GM21515 (cell line): ENCODE results near the gene FOXN3.
A peak's percentile ranks its signal among the peaks of the same experiment; 100 is the strongest.

Source experiments
- ATAC-seq: cut with Tn5 transposase; IDR thresholded peaks from one replicate; pipeline ENCODE4 v1.9.1; 2021; ENCODE audit not compliant: unreplicated experiment

The FOXN3 gene

DNA sequence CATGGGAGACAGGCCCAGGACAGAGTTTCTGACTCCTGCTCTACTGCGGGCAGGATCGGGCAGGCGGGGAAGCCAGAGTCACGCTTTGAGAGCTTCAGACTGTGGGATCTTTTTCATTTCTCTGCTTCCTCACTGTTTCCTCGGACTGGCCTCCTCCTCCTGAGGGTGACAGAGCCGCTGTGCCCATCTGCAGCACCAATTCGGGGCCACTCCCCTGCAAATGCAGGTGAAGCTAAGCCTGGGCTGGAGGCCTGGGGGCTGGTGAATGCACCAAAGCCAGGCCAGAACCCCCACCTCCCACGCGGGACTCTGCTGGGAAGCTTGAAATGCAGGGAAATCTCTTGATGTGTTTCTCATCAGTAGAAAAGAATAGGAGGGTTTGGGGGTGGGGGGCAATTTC, 77.5 kb downstream of the FOXN3 start:
- no peak for ATAC-seq

DNA sequence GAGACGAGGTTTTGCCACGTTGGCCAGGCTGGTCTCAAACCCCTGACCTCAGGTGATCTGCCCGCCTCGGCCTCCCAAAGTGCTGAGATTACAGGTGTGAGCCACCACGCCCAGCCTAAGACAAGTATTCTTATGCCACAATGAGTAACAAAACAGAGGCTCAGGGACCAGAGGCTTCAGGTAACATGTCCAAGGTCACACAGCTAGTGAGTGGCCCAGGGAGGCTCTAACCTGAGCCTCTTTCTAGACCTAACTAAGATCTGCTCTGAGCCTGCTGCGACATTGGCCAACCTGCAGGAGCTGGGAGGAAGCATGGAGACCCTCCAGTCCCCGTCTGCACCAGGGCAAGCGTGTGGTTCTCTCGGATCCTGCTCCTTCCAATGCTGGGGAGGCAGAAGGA, 77.9 kb downstream of the FOXN3 start:
- no peak for ATAC-seq

DNA sequence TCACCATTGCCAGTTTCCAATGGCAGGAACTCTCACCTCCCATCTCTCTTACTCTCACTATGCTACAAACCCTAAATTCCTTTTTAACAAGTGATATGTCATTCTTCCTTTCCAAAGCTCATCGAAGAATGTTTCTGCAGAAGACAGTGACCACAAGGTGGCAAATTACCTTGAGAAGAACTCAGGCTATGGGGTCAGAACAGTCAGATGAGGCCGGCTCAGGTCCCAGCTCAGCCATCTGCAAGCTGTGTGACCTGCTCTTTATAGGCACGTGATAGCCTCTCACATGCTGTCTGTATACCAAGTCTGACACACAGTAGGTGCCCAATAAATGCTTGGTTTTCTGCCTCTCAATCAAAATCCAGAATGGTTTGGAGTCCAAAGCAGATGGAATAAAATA, 80.7 kb downstream of the FOXN3 start:
- no peak for ATAC-seq

DNA sequence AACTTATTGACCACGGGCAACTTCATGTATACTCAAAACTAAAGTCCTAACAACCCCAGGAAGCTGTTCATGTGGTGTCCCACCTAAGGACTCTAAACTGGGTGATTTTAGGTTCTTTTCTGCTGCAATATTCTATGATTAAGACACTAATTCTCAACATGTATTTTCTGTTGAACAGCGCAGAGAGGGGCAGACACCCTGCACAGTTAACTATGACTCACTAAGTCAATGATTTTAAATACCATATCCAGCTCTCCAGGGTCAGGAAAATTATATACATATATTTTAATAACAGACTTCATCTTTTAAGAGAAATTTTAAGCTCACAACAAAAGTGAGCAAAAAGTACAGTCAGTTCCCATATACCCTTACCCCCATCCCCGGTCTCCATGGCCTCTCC, 85.0 kb downstream of the FOXN3 start:
- ATAC-seq: no peak

DNA sequence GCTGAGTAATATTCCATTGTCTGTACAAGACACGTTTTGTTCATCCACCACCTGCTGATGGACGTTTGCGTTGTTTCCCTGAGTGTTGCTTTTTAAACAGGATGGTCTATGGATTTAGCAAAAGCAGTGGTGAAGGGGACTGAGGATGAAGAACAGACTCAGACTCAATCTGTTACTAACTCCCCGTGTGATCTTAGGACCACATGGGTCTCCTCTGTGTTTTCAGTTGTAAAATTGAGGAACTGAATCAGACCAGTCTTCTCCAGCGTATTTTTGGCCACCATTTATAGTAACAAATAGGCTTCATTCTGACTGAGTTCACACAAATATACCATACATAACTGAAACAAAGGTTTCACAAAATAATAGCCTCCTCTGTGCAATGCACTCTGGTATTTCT, 85.6 kb downstream of the FOXN3 start:
- ATAC-seq: peak; percentile 88

DNA sequence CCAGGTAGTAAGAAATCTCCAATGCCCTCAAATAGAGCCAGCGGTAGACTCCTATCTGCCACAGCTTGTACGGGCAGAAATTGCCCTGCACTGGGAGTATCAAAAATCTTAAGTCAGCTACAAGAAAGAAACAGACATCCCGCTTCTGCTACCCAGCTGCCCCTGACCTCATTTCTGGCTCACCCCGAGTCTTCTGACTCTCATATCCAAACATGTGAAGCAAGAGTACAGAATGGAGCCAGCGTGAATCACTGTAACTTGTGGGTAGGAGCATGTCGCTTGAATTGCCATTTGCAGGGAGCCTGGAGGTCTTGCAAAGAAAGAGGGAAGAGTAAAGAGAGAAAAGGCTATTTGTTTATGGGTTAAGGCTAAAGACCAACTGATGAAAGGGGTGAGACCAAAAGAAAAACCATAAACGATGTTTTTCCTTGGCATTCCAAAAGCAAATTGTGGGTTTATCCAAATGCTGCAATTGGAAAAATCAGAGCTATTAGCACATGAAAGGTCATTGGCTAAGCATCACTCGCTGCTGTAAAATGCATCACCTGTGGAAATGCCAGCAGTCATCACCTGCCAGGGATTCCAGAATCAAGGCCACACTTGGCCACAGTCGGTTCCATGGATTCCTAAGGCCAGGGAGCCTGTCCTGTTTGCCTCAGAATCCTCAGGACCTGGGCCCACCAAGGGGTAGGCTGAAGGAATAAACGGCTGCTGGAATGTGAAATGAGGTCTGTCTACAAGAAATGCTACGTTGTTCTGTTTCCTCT, 86.6 kb downstream of the FOXN3 start:
- ATAC-seq: no peak

DNA sequence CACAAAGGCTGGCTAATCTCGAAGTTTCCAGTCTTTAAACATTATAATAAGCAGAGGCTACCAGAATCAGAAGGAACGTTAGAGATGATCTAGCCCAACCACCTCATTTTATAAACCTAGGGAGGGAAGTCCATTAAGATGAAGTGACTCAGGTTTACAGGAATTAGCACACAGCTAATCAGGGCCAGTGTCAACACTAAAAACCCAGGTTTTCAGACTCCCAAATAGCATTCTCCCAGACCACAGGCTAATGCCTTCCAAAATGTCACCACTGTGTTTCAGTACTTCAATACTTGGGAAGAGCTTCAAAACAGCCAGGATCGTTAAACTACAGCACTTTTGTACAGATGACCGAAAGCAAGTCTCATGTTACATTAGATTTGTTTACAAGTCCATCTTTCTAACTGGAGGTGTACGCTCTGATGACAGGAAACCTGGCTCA, 89.2 kb downstream of the FOXN3 start:
- no peak for ATAC-seq

DNA sequence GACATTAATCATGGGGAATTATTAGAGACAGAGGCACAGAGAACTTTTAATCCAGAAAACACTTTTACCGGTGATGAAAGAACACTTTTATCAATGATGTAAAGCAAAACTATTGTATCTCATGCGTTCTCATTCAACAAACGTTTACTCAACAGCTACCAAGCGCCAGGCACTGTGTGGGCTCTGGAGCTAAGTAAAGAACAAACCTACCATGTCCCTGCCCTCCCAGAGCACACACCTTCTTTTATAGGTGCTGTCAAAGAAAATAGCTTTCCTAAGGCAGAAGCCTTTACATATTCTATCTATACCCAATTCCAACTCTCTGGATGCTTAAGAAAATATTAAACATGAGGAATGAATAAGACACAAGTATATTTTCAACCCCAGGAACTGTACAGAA, 91.1 kb downstream of the FOXN3 start:
- no peak for ATAC-seq

DNA sequence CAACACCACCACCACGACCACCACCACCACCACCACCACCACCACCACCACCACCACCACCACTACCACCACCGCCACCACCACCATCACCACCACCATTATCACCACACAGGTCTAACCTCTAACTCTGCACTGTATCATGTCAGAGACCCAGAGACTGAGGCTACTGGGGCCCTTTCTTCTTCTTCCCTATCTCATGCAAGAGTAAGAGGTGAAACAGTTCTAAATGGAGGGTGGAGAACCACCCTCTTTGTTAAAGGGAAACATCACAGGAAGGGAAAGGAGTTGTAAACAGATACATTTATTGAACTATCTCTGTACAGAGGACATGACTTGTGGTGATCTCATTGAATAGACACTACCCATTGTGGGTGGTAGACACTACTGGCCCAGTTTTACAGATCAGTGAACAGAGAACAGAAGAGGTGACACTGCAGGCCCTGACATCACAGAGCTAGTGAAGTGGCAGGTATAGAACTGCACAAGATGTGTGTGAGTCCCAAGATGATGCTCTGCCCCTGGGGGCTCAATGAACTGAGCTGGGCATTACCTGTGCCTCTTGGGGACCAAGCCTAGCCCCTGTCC, 91.6 kb downstream of the FOXN3 start:
- no peak for ATAC-seq

DNA sequence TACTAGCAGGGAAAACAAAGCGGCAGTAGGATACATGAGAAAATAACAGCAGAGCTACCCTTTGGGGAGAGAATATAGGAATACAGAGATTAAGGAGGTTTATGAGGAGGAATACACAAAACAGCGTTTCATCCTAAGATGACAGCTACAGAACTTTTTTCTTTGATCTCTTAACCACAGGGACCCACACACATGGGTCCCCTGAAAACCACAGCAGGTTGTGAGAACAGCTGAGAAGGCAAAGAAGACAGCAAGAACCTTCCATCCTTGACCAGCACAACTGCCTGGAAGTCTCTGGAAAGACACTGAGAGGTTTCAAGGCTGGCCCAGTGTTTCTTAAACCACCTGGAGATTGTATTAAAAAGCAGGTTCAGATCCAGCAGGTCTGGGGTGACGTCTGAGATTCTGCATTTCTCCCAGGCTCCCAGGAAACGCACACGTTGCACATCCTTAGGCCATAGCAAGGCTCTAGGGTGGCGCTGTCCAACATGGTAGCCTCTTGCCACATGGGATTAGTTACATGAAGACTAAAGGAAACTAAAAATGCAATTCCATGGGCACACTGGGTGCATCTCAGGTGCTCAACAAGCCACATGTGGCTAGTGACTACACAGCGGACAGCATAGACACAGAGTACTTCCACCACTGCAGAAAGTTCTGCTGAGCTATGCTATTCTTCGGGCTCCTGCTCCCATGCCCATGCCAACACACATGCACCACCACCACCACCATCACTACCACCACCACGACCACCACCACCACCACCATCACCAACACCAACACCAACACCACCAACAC, 92.3 kb downstream of the FOXN3 start:
- ATAC-seq: peak; percentile 71

DNA sequence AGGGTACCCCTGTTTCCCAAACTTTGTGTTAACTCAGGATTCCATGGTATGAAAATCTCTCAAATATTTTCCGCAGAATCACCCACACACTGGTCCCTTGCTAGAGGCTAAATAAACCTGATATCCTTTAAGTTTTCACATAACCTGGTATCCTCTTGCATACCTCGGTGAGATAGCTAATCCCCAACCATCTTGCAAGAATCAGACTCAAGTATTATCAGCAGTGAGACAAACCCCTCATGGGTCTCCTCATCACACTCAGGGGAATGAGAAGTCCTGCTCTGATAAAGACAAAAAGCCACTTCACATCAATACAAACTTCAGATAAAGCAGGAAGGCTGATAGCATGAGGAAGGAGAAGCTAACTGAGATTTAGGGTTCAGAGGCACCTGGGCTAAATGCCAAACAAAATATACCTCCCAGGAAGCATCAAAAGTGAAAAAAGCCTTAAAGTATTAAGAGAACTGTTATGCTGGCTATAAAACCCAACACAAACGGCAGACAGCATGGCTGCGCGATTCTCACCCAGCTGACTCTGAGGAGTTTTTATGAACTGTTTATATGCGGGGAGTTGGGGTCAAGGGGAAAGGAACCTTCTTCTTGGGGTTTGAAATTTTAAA, 96.5 kb downstream of the FOXN3 start:
- no peak for ATAC-seq

DNA sequence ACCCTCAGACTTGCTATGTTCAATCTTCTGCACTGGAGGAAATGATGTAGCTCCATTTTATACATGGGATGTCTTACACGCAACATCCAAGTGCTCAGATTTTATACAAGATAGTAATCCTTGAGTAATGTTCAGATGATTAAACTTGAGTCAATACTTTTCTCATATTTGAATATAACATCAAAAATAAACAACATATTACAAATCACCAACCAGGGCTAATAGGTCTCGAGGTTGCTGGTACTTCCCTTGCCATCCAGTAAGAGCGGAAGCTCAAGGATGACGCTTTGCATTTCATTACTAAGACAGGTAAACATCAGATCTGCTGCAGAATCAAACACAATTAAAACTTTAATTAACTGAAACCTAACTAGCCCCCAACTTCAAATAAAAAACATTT, 97.3 kb downstream of the FOXN3 start:
- ATAC-seq: no peak

DNA sequence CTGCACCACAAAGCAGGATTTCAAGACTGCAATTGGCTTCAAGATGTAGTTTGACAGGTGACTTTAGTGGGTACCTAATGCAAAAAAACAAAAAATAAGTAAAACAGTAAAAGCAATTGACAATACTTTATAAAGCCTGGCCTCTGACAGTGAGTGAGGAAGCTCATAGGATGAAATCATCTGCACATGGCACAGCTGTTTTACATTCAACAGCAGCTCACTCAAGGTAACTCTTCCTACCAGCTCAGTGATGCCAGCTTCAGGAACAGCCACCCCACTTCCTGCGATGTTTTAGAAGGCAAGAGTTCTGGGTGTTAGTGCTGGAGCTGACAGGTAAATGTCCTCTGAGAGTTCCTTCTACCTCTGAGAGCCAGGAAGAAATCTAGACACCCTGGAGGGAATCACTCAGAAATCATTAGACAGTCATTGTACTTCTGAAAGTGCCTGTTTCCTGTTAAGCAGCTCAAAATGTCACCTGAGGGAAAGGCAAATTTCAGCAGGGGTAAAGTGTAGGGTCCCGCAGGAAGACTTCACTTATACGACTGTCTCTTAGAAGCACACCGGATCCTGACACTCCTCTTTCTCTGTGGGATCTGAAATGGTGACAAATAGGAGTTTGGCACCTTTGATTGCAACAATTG, 99.9 kb downstream of the FOXN3 start:
- ATAC-seq: peak; percentile 88

DNA sequence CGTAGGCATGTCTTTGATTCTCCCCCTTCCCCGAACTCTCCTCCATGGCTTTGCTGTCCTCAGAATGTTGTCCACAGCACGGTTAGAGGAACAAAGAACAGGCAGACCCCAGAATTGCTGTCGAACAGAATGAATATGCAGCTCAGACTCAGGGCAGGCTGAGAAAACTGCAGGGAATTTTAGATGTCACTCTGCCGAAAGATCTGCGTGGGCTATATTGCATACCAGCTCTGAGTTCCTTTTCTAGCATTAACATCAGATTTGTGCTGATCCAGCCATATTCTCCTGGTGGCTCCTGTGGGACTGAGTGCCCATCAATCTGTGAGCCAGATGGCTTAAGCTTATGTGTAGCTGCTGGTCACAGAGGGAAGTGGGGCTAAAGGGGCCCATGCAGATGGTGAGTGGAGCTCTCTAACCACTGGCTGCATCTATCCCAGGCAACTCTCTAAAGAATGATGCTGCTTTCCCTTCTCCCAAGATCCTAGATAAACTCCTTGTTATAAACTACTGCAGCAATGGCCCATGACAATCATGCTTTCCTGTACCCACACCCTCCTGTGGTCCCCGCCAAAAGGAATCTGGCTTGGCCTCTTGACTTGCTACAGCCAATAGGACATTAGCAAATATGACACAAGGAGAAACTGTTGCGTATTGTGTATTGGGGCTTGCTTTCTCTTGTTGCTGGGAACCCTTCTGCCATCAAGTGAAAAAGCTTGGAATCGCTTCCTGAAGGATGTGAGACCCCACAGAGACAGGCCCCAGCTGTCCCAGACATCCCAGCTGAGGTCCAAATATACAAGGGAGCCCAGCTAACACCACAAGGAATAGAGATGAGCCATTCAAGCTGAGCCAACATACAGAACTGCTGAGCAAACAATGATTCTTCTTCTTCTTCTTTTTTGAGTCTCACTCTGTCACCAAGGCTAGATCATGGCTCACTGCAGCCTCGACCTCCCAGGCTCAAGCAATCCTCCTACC, 101.3 kb downstream of the FOXN3 start:
- ATAC-seq: no peak

DNA sequence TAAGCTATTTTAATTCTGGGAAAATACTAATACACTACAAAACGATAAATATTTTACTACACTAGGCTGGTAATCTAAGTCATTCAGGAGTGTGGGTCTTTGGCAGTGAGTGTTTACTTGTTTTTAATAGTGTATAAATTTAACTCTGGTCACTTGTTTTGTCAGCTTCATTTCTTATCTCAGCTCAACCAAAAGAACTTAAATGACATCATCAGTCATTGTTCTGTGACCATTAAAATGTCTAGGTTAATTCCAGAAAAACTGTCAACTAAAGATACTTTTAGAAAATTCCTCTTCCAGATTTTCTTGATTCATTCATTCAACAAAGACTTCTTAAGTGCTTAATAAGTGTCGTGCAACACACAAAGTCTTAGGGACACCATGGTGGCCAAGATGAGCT, 102.8 kb downstream of the FOXN3 start:
- no peak for ATAC-seq

DNA sequence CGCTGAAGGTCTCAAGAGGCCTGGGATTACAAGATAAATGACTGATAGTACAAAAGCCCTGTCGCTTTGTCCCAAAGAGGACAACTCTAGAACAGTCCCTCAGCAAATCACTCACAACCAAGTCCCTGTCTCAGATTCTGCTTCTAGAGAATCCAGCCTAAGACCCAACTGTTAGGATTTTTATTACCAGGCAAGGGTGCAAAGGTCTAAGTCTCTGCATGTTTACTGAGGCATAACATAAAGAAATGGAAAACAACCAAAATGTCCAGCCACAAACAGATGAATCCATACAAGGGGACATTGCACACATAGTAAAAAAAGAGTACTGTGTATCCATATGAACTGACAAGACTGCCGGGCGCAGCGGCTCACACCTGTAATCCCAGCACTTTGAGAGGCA, 104.1 kb downstream of the FOXN3 start:
- ATAC-seq: no peak

DNA sequence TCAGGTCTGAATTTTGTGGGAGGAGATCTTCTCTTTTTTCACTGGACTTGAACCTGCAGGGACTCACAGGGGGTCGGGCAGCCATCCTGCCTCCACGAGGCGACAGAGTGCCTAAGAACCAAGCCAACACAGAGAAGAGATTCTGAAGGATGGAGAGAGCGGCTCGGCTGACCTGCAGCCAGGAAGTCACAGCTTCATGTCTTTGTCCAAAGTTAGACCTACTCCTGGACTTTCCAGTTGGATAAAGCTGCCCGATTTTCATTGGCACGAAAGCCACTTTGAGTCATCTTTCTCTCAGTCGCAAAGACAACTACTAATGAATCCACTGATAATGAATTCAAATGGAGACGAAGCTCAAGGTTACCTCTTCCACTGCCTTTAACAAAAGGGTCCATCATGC, 106.8 kb downstream of the FOXN3 start:
- ATAC-seq: no peak

DNA sequence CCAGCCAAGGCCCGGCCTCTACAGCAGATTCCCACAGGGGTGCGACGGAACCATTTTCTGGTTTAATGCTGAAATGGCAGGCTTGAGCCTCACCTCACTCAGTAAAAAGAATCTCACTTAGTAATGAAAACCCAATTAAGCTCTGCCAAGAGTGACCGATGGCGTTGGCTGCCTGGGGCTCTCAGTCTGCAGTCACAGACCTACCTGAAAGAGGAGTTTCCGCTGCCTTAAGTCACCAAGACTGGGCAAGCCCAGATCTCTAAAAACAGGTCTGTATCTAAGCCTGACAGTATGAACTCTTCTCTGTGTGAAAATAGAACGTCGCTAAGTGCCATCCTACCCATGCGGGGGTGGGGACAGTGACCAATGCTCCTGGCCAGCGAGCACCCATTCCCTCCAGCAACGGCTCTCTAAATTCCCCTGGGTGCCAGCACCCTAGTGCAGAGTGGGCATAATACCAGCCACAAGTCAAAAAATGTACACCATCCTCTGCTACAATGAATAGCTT, 107.3 kb downstream of the FOXN3 start:
- ATAC-seq: no peak

DNA sequence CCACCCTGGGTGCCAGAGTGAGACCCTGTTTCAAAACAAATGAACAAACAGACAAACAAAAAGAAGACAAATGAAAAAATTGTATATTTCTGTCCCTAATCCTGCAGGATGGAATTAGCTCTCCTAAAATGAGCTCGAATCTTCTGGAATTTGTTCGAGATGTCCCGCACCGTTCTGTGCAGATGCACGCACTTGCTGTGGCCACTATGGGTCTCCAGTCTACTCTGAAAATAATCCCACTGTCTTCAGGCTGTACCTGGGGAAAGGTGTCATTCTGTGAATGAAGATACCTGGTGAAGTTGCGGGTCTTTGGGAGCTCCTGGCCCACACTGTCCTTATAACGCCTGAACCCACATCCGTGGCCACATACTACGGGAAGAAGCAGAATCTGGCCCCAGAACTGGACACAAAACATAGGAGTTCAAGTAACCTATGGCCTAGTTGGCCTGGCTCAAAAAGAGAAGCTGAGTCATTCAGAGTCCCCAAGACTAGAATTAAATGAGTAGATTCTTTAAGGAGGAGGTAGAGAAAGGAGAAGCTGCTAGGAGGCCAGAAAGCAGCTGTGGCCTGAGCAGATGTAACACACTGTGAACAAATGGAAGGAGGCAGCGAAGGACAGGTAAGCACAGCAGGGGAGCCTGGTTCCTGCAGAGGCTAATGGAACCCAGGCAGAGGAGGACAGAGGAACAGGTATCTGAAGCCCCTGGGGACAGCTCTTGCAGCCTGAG, 108.6 kb downstream of the FOXN3 start:
- ATAC-seq: no peak
